ENCODE results near the gene HYPK. TPM values are rescaled to one million over a fixed set of nuclear protein-coding genes. Genes with fewer than 3 reads are reported as not detected.
A peak's percentile ranks its signal among the peaks of the same experiment; 100 is the strongest.
"Not testable (repeated sequence)": the region's sequence is repeated elsewhere in the genome, so short reads cannot be mapped to it uniquely, and the experiment has no call there.

Gene HYPK
- total and polyA plus RNA-seq, 5 experiments from 2014 or later, result 7.7 to 28.9 (median 14.1) TPM

DNA sequence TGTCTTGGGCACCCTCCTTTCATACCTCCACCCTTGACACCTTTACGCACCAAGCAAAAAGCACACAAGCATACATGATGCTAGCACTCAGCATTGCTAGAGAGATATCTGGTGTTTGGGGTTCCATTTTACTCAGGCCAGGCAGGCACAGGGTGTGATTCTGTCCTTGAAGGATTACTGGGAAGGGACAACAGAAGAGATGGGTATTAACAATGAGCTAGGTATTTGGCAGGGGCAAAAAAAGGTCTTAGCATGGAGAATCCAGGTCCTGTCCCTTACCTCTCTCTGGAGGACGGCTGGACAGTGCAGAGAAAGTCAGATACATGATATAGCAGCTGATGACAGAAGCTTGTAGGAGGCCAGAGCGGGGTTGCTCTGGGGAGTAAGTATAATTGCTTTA, 3.8 kb upstream of the HYPK start:
- Mint-ChIP-seq H3K4me3 (peak overlapping the region in 2 of 10 donors; percentile 26 to 30), H3K4me1 (peaks cover 32 to 80% (median 72%) of the 10 kb centered on the region in 4 donors), H3K36me3 (peaks cover 11 to 75% (median 12%) of the 10 kb centered on the region in 3 donors), H3K9me3 (no peaks in the 10 kb centered on the region), H3K27me3 (no peaks in the 10 kb centered on the region), H3K27ac (peak overlapping the region in 8 of 10 donors; percentile 10 to 95 (median 60))
- DNase-seq, result no peak
- POLR2A ChIA-PET, result interaction anchor here (0.6 to 2.6 kb wide), 2 partner anchors 19 to 36 kb away, joined by 6 to 14 read pairs; partner anchors contain the start of gene ELL3
- no peak for ATAC-seq

GRCh38 chr15:43799209-43799944, 1.0 kb upstream of the HYPK start:
- H3K27me3 Mint-ChIP-seq, result no peaks in the 10 kb centered on the region
- H3K36me3 Mint-ChIP-seq, result peaks cover 12 to 80% (median 13%) of the 10 kb centered on the region in 3 donors
- ATAC-seq, result no peak
- POLR2A ChIA-PET, result interaction anchor here (1.4 to 2.9 kb wide), 5 partner anchors 8 to 1526 kb away, joined by 3 to 42 read pairs (median 24); partner anchors contain the start of genes ELL3, GANC, MFAP1 and SERF2
- DNase-seq, result peak in 1 of 10 donors; percentile 59
- H3K4me3 Mint-ChIP-seq, result peak overlapping the region in 8 of 10 donors; percentile 18 to 100 (median 50)
- H3K9me3 Mint-ChIP-seq, result no peaks in the 10 kb centered on the region
- H3K27ac Mint-ChIP-seq, result peak overlapping the region; percentile 57 to 100 (median 90)
- H3K4me1 Mint-ChIP-seq, result peaks cover 24 to 66% (median 55%) of the 10 kb centered on the region in 4 donors

DNA sequence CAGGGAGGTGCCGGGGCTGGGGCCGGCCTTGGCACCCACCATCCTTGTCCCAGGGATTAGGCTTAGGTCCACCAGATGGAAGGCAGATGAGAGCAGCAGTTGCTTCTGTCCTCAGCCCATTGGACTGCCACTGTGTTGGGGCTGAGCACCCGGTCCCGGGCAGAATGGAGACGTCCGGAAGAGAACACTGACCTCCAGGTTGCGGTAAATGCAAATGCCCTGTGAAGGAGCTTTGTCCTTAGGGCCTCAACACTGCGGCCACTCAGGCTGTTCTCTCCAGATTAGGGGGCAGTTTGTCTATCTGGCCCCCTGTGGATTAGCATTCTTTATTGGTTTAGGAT, 484 bp upstream of the HYPK start, which contains the start of gene SERINC4:
Gene SERINC4 (minus strand): TSS at position 276 of the 341 bp plus-strand sequence. CDS start 234 bp downstream, at position 42.
- DNase-seq (peak in 1 of 10 donors; percentile 59), ATAC-seq (no peak)
- H3K4me3 Mint-ChIP-seq, result peak within 1 kb of the TSS; percentile 97 to 100 (median 100)
- no peaks in the 10 kb centered on the region for H3K9me3 Mint-ChIP-seq
- H3K36me3 Mint-ChIP-seq, result peaks cover 12 to 80% (median 15%) of the 10 kb centered on the region in 3 donors
- peak within 1 kb of the TSS; percentile 98 to 100 (median 100) for H3K27ac Mint-ChIP-seq
- peaks cover 22 to 61% (median 50%) of the 10 kb centered on the region in 4 donors for H3K4me1 Mint-ChIP-seq
- no peaks in the 10 kb centered on the region for H3K27me3 Mint-ChIP-seq
- POLR2A ChIA-PET, result interaction anchor here (0.5 to 2.9 kb wide), 11 partner anchors 8 to 1527 kb away, joined by 3 to 42 read pairs (median 5); partner anchors contain the start of genes ELL3, GANC, MFAP1 and PDIA3

DNA sequence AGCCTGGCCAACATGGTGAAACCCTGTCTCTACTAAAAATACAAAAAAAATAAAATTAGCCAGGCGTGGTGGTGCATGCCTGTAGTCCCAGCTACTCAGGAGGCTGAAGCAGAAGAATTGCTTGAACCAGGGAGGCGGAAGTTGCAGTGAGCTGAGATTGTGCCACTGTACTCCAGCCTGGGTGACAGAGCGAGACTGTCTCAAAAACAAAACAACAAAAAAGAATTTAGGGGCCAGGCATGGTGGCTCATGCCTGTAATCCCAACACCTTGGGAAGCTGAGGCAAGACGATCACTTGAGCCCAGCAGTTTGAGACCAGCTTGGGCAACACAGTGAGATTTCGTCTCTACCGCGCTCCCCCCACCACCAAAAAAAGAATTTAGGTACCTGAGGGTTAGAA, 2.3 kb downstream of the HYPK start:
- H3K27ac Mint-ChIP-seq, result peak overlapping the region in 3 of 10 donors; percentile 7 to 83 (median 7)
- not testable (repeated sequence) for H3K4me3 Mint-ChIP-seq, H3K27me3 Mint-ChIP-seq, DNase-seq, ATAC-seq, H3K9me3 Mint-ChIP-seq
- POLR2A ChIA-PET, result interaction anchor here (0.6 to 1.1 kb wide), 4 partner anchors 12 to 53 kb away, joined by 3 to 5 read pairs (median 3); partner anchors contain the start of gene MFAP1
- H3K4me1 Mint-ChIP-seq, result peaks cover 10 to 38% (median 34%) of the 10 kb centered on the region in 4 donors
- H3K36me3 Mint-ChIP-seq, result peaks cover 18 to 82% (median 23%) of the 10 kb centered on the region in 3 donors

DNA sequence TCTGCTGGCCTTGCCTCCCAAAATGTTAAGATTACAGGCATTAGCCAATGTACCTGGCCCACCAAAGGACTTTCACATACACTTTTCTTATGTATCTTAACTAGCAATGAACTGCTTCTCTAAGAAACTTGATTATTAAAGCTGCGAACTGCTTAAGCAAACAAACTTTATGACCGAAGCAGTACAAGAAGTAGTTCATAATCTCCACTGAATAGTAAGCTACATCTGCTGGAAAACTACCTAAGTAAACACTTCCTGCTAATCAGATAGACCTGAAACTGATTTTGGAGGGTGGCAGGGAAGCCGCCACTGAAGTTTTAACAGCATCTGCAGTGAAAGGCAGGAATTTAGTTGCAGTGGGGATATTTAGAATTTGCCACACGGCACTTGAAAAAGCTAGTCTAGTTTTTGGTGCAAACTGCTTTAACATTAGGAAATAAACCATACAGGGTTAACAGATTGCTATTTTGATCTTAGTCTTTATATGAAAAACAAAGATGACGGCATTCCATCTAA, 8.1 kb downstream of the HYPK start:
- H3K36me3 Mint-ChIP-seq, result peaks cover 12 to 93% (median 33%) of the 10 kb centered on the region in 3 donors

GRCh38 chr15:43808960-43809678, 8.7 kb downstream of the HYPK start:
- H3K9me3 Mint-ChIP-seq, result no peaks in the 10 kb centered on the region
- peaks cover 12 to 93% (median 33%) of the 10 kb centered on the region in 3 donors for H3K36me3 Mint-ChIP-seq
- DNase-seq (no peak), ATAC-seq (peak in 1 of 2 donors; percentile 47)
- peaks cover 0 to 18% (median 2%) of the 10 kb centered on the region in 4 donors for H3K4me1 Mint-ChIP-seq
- peak overlapping the region in 1 of 10 donors; percentile 52 for H3K4me3 Mint-ChIP-seq
- peak overlapping the region in 3 of 10 donors; percentile 43 to 75 (median 73) for H3K27ac Mint-ChIP-seq
- POLR2A ChIA-PET, result interaction anchor here (0.6 to 1.7 kb wide), 3 partner anchors 9 to 1267 kb away, joined by 3 to 10 read pairs (median 5); partner anchors contain the start of genes HYPK and SERINC4
- no peaks in the 10 kb centered on the region for H3K27me3 Mint-ChIP-seq

More for the DNA sequence above, 8.1 kb downstream of the HYPK start:
- H3K4me3 Mint-ChIP-seq, result peak overlapping the region in 1 of 10 donors; percentile 52
- H3K9me3 Mint-ChIP-seq, result no peaks in the 10 kb centered on the region
- H3K27ac Mint-ChIP-seq, result peak overlapping the region in 1 of 10 donors; percentile 75
- DNase-seq (no peak), ATAC-seq (no peak)
- H3K27me3 Mint-ChIP-seq, result no peaks in the 10 kb centered on the region
- peaks cover 0 to 18% (median 2%) of the 10 kb centered on the region in 4 donors for H3K4me1 Mint-ChIP-seq
- POLR2A ChIA-PET, result no interaction called here

DNA sequence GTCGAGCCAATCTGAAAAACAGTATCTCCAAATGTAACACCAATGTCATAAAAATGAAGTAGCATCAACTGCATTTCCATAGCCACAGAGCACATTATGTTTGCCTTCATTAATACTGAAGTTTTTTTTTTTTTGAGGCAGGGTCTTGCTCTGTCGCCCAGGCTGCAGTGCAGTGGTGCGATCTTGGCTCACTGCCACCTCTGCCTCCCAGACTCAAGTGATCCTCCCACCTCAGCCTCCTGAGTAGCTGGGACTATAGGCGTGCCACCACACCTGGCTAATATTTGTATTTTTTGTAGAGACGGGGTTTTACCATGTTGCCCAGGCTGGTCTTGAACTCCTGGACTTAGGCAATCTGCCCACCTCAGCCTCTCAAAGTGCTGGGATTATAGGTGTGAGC, 14.7 kb downstream of the HYPK start:
- ATAC-seq, H3K27me3 Mint-ChIP-seq, DNase-seq, H3K9me3 Mint-ChIP-seq, H3K4me3 Mint-ChIP-seq: not testable (repeated sequence)
- Mint-ChIP-seq H3K4me1 (peaks cover 8 to 18% (median 10%) of the 10 kb centered on the region in 4 donors), H3K36me3 (peaks cover 14 to 76% (median 23%) of the 10 kb centered on the region in 3 donors), H3K27ac (peak overlapping the region in 7 of 10 donors; percentile 14 to 84 (median 25))
- POLR2A ChIA-PET, result interaction anchor here (0.7 kb wide), 1 partner anchor 1192 kb away, joined by 3 read pairs; no protein-coding TSS in a partner anchor

DNA sequence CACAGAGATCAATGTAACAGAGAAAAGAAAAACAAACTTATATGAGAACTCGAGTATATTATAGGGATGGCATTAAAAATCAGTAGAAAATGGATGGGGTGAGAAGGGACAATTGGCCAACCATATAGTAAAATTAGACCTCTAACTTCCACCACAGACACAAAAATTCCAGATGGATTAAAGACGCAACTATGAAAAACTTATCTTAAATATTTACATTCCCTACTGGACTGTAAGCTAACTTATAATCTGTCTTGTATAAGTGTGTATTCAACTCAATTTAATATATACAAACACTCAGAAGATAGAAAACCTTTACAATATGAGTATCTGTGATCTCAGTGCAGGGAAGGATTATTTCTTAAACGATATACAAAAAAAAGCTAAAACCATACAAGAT, 21.1 kb downstream of the HYPK start:
- Mint-ChIP-seq H3K27me3 (no peaks in the 10 kb centered on the region), H3K9me3 (no peaks in the 10 kb centered on the region)

DNA sequence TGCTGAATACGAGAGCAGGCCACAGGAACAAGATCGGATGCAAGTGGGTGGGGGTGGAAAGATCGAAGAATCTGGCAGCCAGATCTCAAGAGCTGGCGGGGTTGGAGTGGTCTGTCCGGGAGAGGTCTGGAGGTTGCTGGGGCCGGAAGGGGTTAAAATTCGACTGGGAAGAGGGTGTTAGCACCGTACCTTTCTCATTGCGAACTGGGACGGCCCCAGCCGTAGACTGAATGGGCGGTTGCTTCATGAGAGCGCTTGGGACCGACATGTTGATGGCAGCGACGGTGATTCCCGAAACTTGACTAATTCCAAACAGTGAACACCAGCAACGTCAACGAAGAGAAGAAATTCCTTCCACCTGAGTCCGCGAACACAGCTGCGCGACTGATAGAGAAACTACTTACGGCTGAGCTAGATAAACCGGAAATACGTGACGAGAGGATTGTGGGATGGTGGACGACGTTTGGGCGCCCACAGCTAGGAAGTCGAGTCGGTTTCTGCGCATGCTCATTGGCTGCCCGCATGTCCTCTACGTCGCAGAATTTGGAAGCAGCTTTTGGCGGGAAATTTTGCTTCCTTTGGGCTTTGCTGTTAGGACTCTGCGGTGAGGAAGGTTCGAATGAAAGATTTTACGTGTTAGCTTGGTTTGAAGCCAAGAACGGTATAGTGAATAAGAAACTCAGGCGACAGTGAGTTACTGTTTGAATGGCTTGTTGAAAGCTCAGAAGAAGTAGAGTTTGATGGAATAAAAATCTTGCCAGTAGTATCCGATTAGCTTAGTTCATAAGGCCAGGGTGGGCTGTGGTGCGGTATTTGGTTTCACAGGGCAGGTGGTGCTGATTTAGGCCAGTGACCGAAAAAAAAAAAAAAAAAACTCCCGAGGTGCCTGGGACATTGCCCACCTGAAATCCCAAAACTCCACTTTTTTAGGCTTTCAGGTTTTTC, 24.2 kb downstream of the HYPK start, which contains the start of gene MFAP1:
Gene MFAP1 (minus strand): TSS at position 389 of the 945 bp plus-strand sequence. CDS start 121 bp downstream, at position 268.
- POLR2A ChIA-PET, result interaction anchor here (0.6 to 4.5 kb wide), 13 partner anchors 12 to 805 kb away, joined by 3 to 42 read pairs (median 4); partner anchors contain the start of genes ELL3, HYPK, PDIA3 and SERF2
- H3K4me3 Mint-ChIP-seq, result peak within 1 kb of the TSS; percentile 95 to 99 (median 98)
- peak; percentile 76 to 96 (median 90) for DNase-seq
- H3K36me3 Mint-ChIP-seq, result peaks cover 0 to 16% (median 0%) of the 10 kb centered on the region in 3 donors
- H3K9me3 Mint-ChIP-seq, result no peaks in the 10 kb centered on the region
- peaks cover 21 to 73% (median 62%) of the 10 kb centered on the region in 4 donors for H3K4me1 Mint-ChIP-seq
- ATAC-seq, result peak; percentile 91 to 93
- H3K27ac Mint-ChIP-seq, result peak within 1 kb of the TSS; percentile 96 to 99 (median 98)
- H3K27me3 Mint-ChIP-seq, result no peaks in the 10 kb centered on the region

More for the DNA sequence above, 21.1 kb downstream of the HYPK start:
- ATAC-seq, result no peak
- Mint-ChIP-seq H3K36me3 (peaks cover 0 to 30% (median 5%) of the 10 kb centered on the region in 3 donors), H3K4me3 (peak overlapping the region in 9 of 10 donors; percentile 27 to 81 (median 50)), H3K27ac (peak overlapping the region in 8 of 10 donors; percentile 27 to 84 (median 52)), H3K4me1 (peaks cover 13 to 58% (median 46%) of the 10 kb centered on the region in 4 donors)
- POLR2A ChIA-PET, result interaction anchor here (0.6 to 4.5 kb wide), 4 partner anchors 12 to 796 kb away, joined by 3 to 42 read pairs (median 5); partner anchors contain the start of genes HYPK and SERINC4
- DNase-seq, result no peak

- peak overlapping the region in 8 of 10 donors; percentile 24 to 97 (median 90) for H3K4me3 Mint-ChIP-seq
- H3K36me3 Mint-ChIP-seq, result peaks cover 0 to 20% (median 2%) of the 10 kb centered on the region in 3 donors
- DNase-seq, H3K9me3 Mint-ChIP-seq, ATAC-seq, H3K27me3 Mint-ChIP-seq: not testable (repeated sequence)
- peaks cover 21 to 76% (median 59%) of the 10 kb centered on the region in 4 donors for H3K4me1 Mint-ChIP-seq
- POLR2A ChIA-PET, result interaction anchor here (0.6 to 4.5 kb wide), 9 partner anchors 18 to 806 kb away, joined by 3 to 42 read pairs (median 6); partner anchors contain the start of genes ELL3, HYPK, PDIA3 and SERF2
- peak overlapping the region in 3 of 10 donors; percentile 41 to 89 (median 58) for H3K27ac Mint-ChIP-seq
These were observed 24.9 kb downstream of the HYPK start for GRCh38 chr15:43825305-43825704.
